ENCODE data around the gene EPC2. TPM values are rescaled to one million over a fixed set of nuclear protein-coding genes. Genes with fewer than 3 reads are reported as not detected.

EPC2 gene
- total RNA-seq, 1 experiment from 2014 or later = 19.6 TPM

GRCh38 chr2:148814143-148814859 lies 169.8 kb downstream of the EPC2 start:
- Histone ChIP-seq H4K20me1 (ENCODE audit: insufficient read depth) (no peaks in the 10 kb centered on the region), H3K27ac (ENCODE audit: low read depth, low read length) (no peak overlapping the region), H3K79me2 (ENCODE audit: insufficient read depth, low read length) (no peaks in the 10 kb centered on the region), H3K9ac (ENCODE audit: low read length) (no peak overlapping the region), H3K27me3 (ENCODE audit: insufficient read depth, low read length) (no peaks in the 10 kb centered on the region), H3K4me3 (replicated peaks in 1 of 2; ENCODE audit: low read depth in 1 of 2, low read length in 2 of 2) (no peak overlapping the region), H3K36me3 (ENCODE audit: control insufficient read depth in 1 of 2, insufficient read depth in 2 of 2, low read length in 2 of 2) (no peaks in the 10 kb centered on the region), H3K4me1 (ENCODE audit: control insufficient read depth in 1 of 2, insufficient read depth in 2 of 2, low read length in 2 of 2) (no peaks in the 10 kb centered on the region; a peak in 2 of 4 replicates), H3K4me2 (ENCODE audit: low read length) (no peak overlapping the region), H2AFZ (ENCODE audit: low read depth, low read length, poor library complexity, severe bottlenecking) (no peak overlapping the region), H3K9me2 (ENCODE audit: insufficient read depth) (no peaks in the 10 kb centered on the region), H3K9me3 (ENCODE audit: control insufficient read depth in 1 of 2, insufficient read depth in 1 of 2, low read depth in 1 of 2, low read length in 2 of 2) (no peaks in the 10 kb centered on the region)
- ChIA-PET POLR2A (no interaction called here), RAD21 (ENCODE audit: low non-redundant PET in 1 of 2, low total read pairs in 2 of 2, uncharacterized antibody in 2 of 2, unreplicated experiment in 2 of 2) (no interaction called here), CTCF (no interaction called here)
- ATAC-seq = no peak
- no peak for TF ChIP-seq SIN3A (IDR thresholded peaks at IDR 0.05; ENCODE audit: low read depth)
- TF ChIP-seq MAX (IDR thresholded peaks at IDR 0.05) = no peak
- TF ChIP-seq TCF7L2 (IDR thresholded peaks at IDR 0.05; ENCODE audit: borderline replicate concordance, extremely low read depth, insufficient read depth, insufficient read length) = no peak
- DNase-seq (ENCODE audit: low read depth, low spot score) = no peak
- BruUV-seq (replicated peaks) = no TSS peak
- intact Hi-C loops (cut with micrococcal nuclease) = no loop called here

- no peaks in the 10 kb centered on the region for H3K36me3 ChIP-seq (ENCODE audit: control insufficient read depth in 1 of 2, insufficient read depth in 2 of 2, low read length in 2 of 2)
- no peaks in the 10 kb centered on the region for H4K20me1 ChIP-seq (ENCODE audit: insufficient read depth)
- no peak overlapping the region for H2AFZ ChIP-seq (ENCODE audit: low read depth, low read length, poor library complexity, severe bottlenecking)
- DNase-seq (ENCODE audit: low read depth, low spot score) (no peak), ATAC-seq (no peak)
- no peak overlapping the region for H3K4me3 ChIP-seq (replicated peaks in 1 of 2; ENCODE audit: low read depth in 1 of 2, low read length in 2 of 2)
- intact Hi-C loops (cut with micrococcal nuclease) = no loop called here
- H3K9me2 ChIP-seq (ENCODE audit: insufficient read depth) = no peaks in the 10 kb centered on the region
- no peaks in the 10 kb centered on the region for H3K79me2 ChIP-seq (ENCODE audit: insufficient read depth, low read length)
- no peaks in the 10 kb centered on the region for H3K27me3 ChIP-seq (ENCODE audit: insufficient read depth, low read length)
- H3K4me2 ChIP-seq (ENCODE audit: low read length) = no peak overlapping the region
- CTCF ChIA-PET = no interaction called here
- H3K27ac ChIP-seq (ENCODE audit: low read depth, low read length) = no peak overlapping the region
- POLR2A ChIA-PET = no interaction called here
- no peaks in the 10 kb centered on the region for H3K9me3 ChIP-seq (ENCODE audit: control insufficient read depth in 1 of 2, insufficient read depth in 1 of 2, low read depth in 1 of 2, low read length in 2 of 2)
- H3K9ac ChIP-seq (ENCODE audit: low read length) = no peak overlapping the region
- no peak for TF ChIP-seq EZH2 (IDR thresholded peaks at IDR 0.05)
- no peak for TF ChIP-seq CTCF (IDR thresholded peaks at IDR 0.05 in 2 of 3, conservative IDR thresholded peaks at IDR 0.05 in 1 of 3; ENCODE audit: borderline replicate concordance in 1 of 3, insufficient read depth in 1 of 3, low read depth in 2 of 3, low read length in 2 of 3)
- no peak for TF ChIP-seq EGR1 (IDR thresholded peaks at IDR 0.05; ENCODE audit: low read depth)
- TF ChIP-seq JUND (IDR thresholded peaks at IDR 0.05) = no peak
- TF ChIP-seq SP1 (IDR thresholded peaks at IDR 0.05; ENCODE audit: low read depth) = no peak
- no peak for TF ChIP-seq TCF7L2 (IDR thresholded peaks at IDR 0.05; ENCODE audit: borderline replicate concordance, extremely low read depth, insufficient read depth, insufficient read length)
- TF ChIP-seq CEBPB (IDR thresholded peaks at IDR 0.05; ENCODE audit: low read depth) = no peak
- TF ChIP-seq ELF1 (IDR thresholded peaks at IDR 0.05; ENCODE audit: borderline replicate concordance, low read depth) = no peak
- TF ChIP-seq MAX (IDR thresholded peaks at IDR 0.05) = no peak
- TF ChIP-seq EZH2phosphoT487 (IDR thresholded peaks at IDR 0.05; ENCODE audit: borderline replicate concordance) = no peak
- no peak for TF ChIP-seq SIN3A (IDR thresholded peaks at IDR 0.05; ENCODE audit: low read depth)
- no peak for TF ChIP-seq SRF (IDR thresholded peaks at IDR 0.05; ENCODE audit: low read depth)
- TF ChIP-seq POLR2A (IDR thresholded peaks at IDR 0.05; ENCODE audit: borderline replicate concordance, extremely low read depth, insufficient read depth, insufficient read length) = no peak
- RAD21 ChIA-PET (ENCODE audit: low non-redundant PET in 1 of 2, low total read pairs in 2 of 2, uncharacterized antibody in 2 of 2, unreplicated experiment in 2 of 2) = no interaction called here
- BruUV-seq (replicated peaks) = no TSS peak
- no peaks in the 10 kb centered on the region; a peak in 2 of 4 replicates for H3K4me1 ChIP-seq (ENCODE audit: control insufficient read depth in 1 of 2, insufficient read depth in 2 of 2, low read length in 2 of 2)
Measured at GRCh38 chr2:148814860-148815419, 170.4 kb downstream of the EPC2 start.

Measured in HCT116 (cell line).